Islet precursor cell (in vitro differentiated cells): ENCODE data around the gene PTPDC1.

Experiments used
- DNase-seq: peaks from one replicate; pipeline ENCODE4 v3.0.0-alpha.2; 2018

Gene PTPDC1

GRCh38 chr9:94145640-94146039, 61.4 kb downstream of the PTPDC1 start:
- no peak for DNase-seq

DNA sequence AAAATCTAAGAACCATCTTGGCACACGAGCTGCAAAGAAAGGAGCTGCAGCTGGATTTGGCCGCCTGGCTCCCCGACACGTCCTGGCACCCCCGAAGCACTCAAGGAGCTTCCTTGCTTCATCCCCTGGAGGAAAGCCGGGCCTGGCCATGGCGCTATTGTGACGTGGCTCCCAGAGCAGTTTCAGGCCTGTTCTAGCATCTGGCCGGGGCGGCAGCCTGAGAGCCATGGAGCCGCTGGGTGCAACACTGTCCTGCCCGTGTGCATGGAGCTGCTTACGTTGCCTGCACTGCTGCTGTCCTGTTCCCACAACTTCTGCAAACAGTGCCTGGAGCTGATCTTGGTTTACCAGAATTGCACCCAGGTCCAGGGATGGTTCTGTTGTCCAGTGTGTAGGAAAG, 63.5 kb downstream of the PTPDC1 start:
- no peak for DNase-seq

DNA sequence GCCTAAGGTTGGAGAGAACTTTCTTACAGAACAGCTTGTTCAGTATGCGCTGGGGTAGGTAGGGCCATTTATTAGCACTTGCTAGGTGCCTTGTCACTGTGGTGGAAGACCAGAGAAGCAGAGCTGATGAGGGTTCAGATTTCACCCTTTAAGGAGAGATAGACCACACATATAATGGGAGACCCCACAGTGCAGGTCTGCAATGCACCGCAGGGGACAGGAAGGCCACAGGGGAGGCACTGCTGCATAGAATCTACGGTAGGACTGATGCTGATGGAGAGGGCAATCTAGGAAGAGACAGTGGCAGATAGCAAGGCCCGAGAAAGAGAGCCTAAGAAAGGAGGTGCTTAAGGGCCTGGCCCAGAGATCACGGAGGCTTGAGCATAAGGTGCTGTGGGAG, 64.2 kb downstream of the PTPDC1 start:
- no peak for DNase-seq

GRCh38 chr9:94149696-94150095, 65.4 kb downstream of the PTPDC1 start:
- DNase-seq: no peak

GRCh38 chr9:94150279-94150828, 66.1 kb downstream of the PTPDC1 start:
- DNase-seq: no peak

DNA sequence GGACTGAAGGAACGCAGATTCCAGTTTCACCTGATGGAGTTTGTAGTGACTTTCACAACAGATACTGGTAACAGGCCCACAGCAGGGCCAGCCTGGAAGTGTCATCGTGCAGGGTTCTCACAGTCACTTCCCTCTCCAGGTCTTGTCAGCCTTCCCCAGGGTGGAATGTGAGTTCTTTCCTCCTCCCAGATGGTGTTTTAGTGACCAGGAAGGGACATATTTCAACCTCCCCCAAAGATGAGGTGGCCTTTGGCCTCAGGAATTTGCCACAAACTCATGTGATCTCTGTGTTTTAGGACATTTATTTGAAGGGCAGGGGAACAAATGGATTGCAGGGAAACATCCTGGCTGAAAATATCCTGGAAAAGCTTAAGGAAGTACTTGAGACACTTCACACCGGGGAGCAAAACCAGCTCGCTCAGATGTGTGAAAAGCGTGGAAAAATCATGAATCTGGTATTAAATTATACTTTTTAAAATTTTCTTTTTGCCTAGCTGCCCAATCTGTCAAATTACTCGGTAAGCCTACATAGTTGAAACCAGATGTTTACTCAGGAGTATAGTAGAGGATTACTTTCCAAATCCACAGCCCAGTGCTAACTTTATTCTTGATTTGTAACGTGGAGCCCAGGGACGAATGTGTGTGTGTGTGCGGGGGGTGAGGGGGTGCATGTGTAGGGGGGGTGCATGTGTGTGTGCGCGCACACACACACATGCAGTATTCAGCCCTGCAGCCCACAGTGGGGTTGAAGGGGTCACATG, 66.8 kb downstream of the PTPDC1 start:
- no peak for DNase-seq

DNA sequence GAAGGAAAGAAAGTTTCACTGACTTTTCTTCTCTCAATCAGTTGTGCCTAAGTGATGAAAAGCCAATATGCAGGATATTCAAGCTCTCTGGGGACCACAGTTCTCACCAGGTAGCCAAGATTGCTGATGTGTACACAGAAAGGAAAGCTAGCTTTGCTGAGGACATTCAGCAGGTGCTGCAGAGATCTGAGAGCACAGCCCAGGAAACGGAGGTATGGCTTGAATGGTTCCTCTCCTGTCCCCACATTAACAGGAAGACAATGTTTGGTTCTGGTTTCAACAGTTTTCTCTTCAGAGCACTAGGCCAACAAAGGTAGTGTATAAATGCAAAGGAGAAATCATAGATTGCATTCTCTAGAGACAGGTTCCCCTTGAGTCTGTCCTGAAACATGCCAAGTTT, 69.6 kb downstream of the PTPDC1 start:
- no peak for DNase-seq

DNA sequence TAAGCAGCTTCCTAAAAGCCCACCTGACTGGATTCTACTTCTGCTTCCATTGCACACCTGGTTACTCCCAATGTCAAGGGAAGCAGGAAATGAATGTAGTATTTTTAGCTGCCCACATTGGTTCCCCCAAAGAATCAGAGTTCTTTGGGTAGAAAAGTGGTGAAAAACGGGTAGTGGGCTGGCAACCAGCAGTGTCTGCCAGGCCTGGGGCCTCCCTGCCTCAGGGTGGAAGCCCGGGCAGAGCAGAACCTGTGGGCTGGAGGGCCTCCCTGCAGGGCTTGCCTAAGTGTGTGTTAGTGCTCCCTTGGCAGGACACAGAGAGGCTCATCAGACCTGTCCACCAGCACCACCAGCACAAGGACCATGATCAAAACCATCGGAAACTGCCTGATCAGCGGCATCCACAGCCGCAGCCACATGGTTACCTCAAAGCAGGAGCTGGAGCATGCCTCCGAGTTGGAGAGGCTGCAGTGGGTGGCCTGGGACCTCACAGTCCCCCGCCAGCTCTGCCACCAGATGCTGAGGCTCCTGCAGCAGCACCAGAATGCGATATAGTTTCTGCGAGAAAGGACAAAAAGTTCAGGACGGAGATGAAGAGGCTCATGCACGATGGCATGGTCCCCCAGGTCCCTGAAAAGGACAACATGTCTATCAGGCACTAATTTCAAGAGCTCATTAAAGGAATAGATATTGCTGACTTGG, 72.2 kb downstream of the PTPDC1 start:
- DNase-seq: no peak

DNA sequence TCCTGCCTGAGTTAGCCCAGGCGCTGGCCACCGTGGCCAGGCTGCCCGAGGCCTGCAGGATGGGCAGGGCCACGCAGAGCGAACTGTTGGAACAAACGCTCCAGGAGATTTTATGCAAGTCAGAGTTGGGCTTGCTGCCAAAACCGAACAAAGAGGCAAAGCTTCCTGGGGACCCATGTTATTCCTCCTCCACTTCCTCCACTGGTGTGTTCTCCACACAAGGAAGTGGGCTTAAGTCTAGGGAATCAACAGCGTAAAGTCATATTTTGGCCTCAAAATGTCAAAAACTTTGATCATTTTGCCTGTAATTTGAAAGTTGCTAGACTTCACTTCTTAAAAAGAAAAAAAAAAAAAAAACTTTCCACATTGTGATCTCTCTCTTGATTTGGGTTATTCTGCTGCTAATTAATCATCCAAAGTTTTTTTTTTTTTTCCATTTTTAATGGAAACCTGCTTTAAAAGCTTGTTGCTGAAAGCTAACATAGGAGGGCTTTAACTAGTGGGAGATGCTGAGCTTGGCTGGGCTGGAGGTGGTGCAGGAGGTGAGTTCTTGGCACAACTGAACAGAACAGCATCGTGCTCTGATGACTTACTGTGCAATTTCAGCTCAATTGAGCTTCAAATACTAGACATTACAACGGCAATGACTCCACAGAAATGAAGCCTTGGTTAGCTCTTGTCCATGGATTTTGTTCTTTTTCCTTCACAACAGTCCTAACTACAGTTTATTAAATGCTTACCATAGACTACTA, 73.0 kb downstream of the PTPDC1 start:
- DNase-seq: no peak
